Measurements from ENCODE around the gene RNU6-9.
A peak's percentile ranks its signal among the peaks of the same experiment; 100 is the strongest.

Gene RNU6-9

GRCh38 chr19:919199-920050, 26.1 kb downstream of the RNU6-9 start:
- peak; percentile 49 for DNase-seq (ENCODE audit: low read depth)

- DNase-seq (ENCODE audit: low read depth), result peak; percentile 65
These were observed 27.0 kb downstream of the RNU6-9 start for GRCh38 chr19:920051-920864.

GRCh38 chr19:924553-925086, 31.3 kb downstream of the RNU6-9 start:
- peak; percentile 51 for DNase-seq (ENCODE audit: low read depth)

- DNase-seq (ENCODE audit: low read depth), result no peak
These were observed 31.8 kb downstream of the RNU6-9 start for GRCh38 chr19:925087-925525.

- peak; percentile 70 for DNase-seq (ENCODE audit: low read depth)
These were observed 32.4 kb downstream of the RNU6-9 start, which contains the start of gene ARID3A for GRCh38 chr19:925526-926322. TSS of gene ARID3A (plus strand) at chr19:926035. CDS start at chr19:929529, 3,494 bp downstream.

GRCh38 chr19:926323-926588, 33.0 kb downstream of the RNU6-9 start:
- no peak for DNase-seq (ENCODE audit: low read depth)

- DNase-seq (ENCODE audit: low read depth), result peak; percentile 55
These were observed 33.5 kb downstream of the RNU6-9 start for GRCh38 chr19:926589-927350.

GRCh38 chr19:927351-927779, 34.1 kb downstream of the RNU6-9 start:
- no peak for DNase-seq (ENCODE audit: low read depth)

GRCh38 chr19:927780-928401, 34.6 kb downstream of the RNU6-9 start:
- no peak for DNase-seq (ENCODE audit: low read depth)

- no peak for DNase-seq (ENCODE audit: low read depth)
These were observed 35.4 kb downstream of the RNU6-9 start for GRCh38 chr19:928471-929202.

GRCh38 chr19:929203-929890, 36.1 kb downstream of the RNU6-9 start:
- DNase-seq (ENCODE audit: low read depth), result no peak

GRCh38 chr19:929891-930258, 36.6 kb downstream of the RNU6-9 start:
- DNase-seq (ENCODE audit: low read depth), result no peak

GRCh38 chr19:931860-932647, 38.8 kb downstream of the RNU6-9 start:
- no peak for DNase-seq (ENCODE audit: low read depth)

- no peak for DNase-seq (ENCODE audit: low read depth)
These were observed 39.6 kb downstream of the RNU6-9 start for GRCh38 chr19:932648-933552.

GRCh38 chr19:933553-933882, 40.2 kb downstream of the RNU6-9 start:
- DNase-seq (ENCODE audit: low read depth), result no peak

- DNase-seq (ENCODE audit: low read depth), result no peak
These were observed 41.0 kb downstream of the RNU6-9 start for GRCh38 chr19:934197-934840.

- no peak for DNase-seq (ENCODE audit: low read depth)
These were observed 41.7 kb downstream of the RNU6-9 start for GRCh38 chr19:934865-935479.

Data from activated T-cell treated with anti-CD3 and anti-CD28 coated beads for 48 hours (primary cell).